GM21737 (cell line): Measurements from ENCODE around the gene SLC12A6.
A peak's percentile ranks its signal among the peaks of the same experiment; 100 is the strongest.
"Not testable (repeated sequence)": the region's sequence is repeated elsewhere in the genome, so short reads cannot be mapped to it uniquely, and the experiment has no call there.

Experiments used
- ATAC-seq: cut with Tn5 transposase; IDR thresholded peaks from one replicate; pipeline ENCODE4 v1.9.1; 2021; ENCODE audit warnings: mild to moderate bottlenecking, moderate library complexity; ENCODE audit not compliant: unreplicated experiment

SLC12A6 gene

DNA sequence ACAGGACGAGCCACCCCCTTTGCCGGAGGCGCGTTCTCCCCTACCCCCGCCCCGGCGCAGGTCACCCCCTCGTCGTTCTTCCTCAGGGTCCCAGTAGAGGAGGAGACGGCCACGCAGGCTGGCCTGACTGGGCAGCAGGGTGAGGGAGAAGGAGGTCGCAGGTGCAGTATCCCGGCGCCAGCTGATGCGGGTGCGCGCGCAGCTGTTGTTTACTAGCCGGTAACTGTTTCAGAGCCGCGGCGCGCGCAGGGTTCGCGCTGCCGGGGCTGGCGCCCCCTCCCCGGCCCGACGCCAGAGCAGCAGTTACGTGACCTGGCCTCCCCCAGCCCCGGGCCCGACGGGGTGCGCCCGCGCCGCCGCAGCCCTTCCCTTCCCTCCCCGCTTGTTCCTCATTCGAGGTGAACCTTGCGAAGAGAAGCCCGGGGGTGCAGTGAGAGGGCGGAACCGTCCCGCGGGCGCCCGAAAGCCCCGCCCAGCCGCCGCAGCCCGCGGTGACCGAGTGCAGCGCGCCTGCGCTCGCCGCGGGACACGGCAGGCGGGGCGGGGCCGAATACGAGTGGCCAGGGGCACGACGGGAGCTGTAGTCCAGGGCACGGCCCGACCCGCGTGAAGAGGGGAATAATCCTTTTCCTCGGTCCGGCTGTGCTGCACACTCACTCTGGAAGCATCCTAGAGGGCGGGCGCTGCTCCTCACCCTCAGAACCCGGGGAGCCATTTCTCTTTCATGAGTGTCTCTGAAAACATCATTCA lies at the start of gene SLC12A6:
TSS of gene SLC12A6 (minus strand) at position 225 of the 750 bp plus-strand sequence. CDS start 1,101 bp downstream, outside the sequence.
- ATAC-seq = peak; percentile 71

DNA sequence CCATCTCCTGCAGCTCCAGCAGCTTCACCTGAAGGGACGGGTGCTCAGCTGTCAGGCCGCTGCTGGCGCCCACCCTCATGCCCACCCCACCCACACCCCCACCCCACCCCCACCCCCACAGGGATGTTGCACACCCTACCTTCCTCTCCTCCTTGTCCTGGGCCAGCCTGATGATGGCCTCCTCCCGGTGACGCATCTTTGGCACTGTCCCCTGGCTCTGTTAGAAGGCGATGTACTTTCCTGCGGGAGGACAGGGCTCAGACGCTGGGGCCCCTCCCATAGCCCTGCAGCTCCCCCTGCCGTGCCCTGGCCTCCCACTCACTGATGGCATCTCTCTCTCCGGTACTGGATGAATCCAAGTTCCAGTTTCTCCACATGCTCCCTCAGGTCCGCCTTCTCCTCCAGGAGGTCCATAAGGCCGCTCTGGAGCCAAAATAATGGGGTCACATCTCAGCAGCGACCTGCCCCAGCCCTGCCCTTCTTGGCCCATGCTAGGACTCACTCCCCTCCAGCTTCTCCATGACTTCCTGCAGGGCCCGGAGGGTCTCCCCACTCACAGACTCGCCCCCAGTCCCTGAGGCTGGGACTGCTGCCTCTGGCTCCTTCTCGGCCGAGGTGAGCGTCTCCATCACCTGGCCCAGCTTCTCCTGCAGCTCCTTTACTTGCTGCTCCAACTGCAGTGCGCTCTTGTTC lies 44.4 kb upstream of the SLC12A6 start:
- ATAC-seq = not testable (repeated sequence)

DNA sequence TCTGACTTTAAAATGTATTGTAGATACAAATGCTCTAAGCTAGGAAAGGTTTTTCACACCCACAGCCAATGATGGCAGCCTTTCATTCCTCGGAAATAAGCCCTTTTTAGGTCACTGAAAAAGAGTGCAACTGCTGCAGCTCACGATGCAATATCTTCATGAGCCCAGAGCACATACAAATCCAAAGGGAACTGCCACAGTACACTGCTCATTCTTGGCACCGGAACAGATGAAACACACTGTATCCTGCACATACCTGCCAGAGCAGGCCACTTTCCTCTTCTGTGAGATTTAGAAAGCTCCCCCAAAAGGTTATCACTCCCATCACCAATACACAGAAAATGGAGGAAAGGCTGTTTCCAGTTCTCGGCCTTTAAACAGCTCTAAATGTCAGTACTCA lies 42.9 kb upstream of the SLC12A6 start:
- ATAC-seq = not testable (repeated sequence)

DNA sequence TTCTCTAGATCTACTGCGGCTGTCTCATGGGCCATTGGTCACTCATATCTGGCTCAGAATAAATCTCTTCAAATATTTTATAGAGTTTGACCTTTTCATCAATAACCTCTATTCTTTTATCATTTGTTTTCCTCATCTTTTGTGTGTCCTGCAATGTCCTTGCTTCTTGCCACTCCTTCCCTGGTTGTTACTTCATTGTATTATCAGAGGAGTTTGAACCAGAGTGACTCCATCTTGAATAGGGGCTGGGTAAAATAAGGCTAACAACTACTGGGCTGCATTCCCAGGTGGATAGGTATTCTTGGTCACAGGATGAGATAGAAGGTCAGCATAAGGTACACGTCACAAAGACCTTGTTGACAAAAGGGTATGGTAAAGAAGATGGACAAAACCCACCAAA lies 39.3 kb upstream of the SLC12A6 start:
- ATAC-seq = no peak

DNA sequence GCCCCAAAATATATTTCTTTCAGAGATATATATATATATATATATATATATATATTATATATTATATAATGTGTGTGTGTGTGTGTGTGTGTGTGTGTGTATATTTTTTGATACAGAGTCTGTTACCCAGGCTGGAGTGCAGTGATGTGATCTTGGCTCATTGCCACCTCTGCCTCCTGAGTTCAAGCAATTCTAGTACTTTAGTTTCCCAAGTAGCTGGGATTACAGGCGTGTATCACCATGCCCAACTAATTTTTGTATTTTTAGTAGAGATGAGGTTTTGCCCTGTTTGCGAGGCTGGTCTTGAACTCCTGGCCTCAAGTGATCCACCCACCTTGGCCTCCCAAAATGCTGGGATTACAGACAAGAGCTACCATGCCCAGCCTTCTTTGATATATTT lies 38.0 kb upstream of the SLC12A6 start:
- not testable (repeated sequence) for ATAC-seq

DNA sequence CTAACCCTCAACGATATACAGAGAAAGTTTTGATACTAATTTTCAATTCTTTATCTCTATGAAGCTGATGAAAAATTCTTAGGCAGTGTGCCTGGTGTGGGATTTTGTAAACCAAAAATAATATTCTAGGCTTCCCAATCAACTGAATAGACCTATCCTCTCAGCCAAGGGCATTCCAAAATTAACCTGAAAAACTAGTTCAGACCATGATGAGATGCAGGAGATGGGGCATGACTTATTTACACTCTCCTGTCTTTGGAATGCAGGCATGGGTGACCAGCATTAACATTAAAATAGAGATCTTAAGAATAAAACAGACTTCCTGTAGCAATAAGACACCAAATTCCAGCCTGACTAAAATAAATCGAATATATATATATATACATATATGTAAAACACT lies 37.2 kb upstream of the SLC12A6 start:
- ATAC-seq = no peak

DNA sequence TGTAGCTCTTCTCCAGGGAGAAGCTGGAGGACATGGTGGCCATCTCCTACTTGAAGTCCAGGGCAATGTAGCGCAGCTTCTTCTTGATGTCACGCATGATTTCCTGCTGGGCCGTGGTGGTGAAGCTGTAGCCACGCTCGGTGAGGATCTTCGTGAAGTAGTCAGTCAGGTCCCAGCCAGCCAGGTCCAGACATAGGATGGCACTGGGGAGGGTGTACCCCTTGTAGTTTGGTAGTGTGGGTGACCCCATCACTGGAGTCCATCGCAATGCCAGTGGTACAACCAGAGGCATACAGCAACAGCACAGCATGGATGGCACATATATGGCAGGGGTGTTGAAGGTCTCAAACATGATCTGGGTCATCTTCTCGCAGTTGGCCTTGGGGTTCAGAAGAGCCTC lies 36.4 kb upstream of the SLC12A6 start:
- no peak for ATAC-seq

DNA sequence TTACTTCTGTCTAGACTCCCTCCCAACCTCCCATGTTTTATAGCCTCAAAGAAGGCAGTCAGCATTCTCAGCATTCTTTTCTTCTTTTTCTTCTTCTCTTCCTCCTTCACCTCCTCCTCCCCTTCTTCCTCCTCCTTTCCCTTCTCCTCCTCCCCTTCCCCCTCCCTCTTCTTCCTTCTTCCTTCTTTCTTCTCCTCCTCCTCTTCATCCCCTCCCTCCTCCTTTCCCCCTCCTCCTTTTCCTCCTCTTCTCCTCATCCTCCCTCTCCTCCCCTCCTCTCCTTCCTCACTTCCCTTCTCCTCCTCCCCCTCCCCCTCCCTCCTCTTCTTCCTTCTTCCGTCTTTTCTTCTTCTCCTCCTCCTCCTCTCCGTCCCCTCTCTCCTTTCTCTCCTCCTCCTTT lies 33.1 kb upstream of the SLC12A6 start:
- no peak for ATAC-seq

DNA sequence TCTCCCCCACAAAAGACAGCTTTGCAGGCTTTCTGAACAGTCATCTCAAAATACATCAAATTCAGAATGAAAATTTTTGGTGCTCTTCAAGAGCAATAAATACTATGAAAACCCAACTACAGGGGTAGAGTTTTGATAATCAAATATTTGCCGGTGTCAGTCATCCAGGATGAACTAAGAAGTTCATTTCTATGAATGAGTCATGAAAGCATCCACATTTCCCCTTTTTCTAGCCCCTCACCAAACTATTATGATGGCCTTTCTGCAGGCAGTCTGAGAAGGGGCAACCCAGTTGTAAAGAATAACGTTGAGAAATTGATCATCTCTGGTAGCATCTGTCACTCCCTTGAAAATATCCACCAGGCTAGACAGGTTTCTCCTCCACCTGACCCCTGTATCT lies 32.5 kb upstream of the SLC12A6 start:
- ATAC-seq = no peak

DNA sequence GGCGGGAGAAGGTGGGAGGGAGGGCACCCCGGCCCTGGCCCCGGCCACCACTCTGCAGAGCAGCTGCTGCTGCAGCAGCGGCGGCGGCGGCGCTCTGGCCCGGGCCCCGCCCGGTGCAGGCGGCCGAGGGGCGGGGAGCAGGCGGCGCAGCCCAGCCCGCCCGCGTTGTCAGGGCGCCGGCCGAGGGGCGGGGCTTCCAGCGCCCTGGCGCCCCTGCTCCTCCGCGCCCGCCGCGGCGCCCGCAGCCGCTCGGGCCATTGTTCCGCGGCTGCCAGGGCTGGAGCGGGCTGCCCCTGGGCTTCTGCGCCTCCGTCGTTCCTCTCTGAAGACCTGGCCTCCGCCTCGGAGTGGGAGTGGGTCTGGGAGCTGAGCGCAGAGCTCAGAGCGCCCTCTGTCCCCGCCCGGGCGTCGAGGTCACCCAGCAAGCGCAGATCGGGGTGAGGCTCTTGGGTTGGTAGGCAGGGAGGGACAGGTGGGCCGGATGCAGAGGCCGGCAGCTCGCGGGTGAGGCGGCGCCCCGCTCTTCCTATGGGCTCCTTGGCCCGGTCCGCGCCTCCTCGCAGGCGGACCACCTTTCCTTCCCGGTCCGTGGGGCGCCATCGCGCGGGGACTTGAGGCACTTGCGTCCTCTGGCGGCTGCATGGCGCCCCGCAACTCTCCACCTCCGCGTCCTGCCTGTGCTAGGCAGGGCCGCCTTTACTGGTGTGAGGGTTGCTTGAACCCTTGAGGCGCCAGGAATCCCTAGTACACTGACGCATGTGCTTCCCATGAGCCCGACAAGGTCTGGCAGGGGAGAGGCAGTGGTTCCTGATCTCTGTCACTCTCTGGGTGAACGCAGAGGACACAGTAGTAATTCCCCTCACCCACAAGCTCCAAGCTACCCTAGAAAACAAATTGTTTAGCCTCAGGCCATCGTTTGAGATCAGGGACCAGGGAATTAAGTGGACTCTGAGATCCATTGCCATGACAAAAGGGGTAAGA lies 29.8 kb upstream of the SLC12A6 start, which contains the start of gene LPCAT4:
TSS of gene LPCAT4 (minus strand) at position 96 of the 981 bp plus-strand sequence. CDS start 96 bp downstream, outside the sequence.
- ATAC-seq = peak; percentile 76

DNA sequence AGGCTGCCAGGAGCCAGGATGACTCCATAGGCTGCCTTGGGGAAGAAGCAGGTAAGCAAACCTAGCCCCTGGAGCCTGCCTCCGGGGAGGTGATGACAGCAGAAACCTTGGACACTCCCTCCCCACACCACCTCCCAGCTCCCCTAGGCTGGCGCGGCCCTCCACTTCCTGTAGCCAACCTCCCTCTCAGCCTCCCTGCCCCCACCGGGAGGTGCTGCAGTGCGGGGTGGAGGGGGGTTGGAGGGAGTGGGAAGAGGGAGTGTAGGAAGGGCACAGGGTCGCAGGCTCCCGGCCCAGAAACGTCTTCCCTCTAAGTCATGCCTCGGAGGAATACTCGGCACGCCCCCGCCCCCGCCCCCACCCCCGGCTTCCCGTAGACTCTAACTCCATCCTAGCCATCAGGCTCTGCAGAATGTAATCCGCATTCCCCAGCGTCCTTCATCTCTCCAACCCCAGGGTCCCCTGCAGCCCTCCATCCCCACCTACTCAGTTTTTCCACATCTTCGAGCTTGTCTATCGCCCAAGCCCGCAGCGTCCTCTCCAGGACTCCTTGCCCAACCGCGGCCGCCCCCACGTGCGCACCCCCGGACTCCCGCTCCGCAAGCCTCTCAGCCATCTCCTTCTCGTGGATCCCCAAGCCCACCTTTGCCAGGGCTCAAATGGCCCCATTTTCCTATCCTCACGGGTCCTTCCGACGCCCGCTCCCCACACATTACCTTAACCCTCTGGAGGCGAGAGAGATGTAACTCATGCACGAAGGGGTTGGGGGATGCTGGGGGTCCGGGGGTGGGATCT lies 28.9 kb upstream of the SLC12A6 start:
- peak; percentile 5 for ATAC-seq

DNA sequence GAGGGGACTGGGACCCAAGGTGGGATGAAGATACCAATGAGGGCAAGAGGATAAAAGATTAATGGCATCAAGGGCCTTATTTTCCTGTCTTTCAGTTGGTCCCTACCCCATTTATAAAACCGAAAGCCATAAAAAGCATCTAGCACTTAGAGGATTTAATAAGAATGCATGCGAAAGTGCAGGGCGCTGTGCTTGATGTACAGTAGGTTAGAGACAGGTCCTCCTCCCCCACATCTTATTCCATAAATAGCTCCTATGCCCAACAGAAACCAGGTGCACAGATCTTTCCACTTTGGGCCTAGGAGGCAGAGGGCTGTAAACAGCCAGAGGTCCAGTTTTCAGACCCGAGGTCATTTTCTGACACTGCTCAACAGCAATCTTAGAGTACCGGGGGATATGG lies 28.3 kb upstream of the SLC12A6 start:
- no peak for ATAC-seq

DNA sequence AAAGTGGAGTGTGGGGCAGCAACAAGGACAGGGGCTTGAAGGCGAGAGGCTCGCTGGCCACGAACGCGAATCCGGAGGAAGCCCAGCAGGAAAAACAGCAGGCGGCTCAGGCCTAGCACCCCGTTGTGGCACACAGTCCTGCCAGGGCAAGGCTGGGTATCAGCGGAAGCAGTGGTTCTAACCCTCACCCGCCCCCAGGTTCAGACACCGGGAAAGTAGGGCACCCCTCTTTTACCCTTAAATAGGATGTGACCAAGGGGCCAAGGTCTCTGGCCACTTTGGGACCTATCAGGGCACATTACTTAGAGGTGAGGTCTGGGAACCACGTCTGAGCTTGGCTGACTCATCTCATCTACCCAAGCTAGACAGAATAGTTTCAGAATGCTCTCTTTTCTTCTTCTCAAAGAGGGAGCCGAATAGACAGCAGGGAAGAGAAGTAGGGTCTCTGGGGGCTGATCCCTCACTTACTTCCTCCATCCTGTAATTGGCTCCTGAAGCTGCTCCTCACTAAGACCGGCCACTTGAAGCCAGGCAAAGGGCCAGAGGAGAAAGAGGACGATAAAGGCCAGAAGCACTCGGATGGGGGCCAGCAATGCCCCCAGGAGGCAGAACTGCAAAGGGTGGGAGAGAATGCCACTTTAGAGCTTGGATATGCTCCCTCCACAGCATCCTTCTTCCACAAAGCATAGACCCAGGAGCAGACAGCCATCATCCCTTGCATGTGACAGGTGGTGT lies 27.7 kb upstream of the SLC12A6 start:
- ATAC-seq = no peak

DNA sequence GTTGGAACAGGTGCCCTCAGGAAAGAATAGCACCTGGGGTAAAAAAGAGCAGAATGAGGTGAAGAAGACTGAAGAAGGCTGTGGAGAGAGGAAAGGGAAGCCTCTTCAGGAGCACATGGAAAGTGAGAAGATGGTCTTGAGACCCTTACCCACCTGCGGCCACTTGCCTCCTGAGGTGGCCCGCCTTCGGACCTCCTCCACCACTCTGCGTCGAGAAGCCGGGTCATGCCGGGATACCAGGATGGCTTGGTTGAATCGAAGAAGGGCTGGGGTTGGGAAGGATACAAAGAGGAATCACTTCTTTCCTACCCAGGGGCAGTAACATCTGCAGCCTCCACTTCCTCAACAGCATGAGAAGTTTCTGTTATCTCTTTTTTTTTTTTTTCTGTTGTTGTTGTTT lies 26.5 kb upstream of the SLC12A6 start:
- ATAC-seq = no peak

DNA sequence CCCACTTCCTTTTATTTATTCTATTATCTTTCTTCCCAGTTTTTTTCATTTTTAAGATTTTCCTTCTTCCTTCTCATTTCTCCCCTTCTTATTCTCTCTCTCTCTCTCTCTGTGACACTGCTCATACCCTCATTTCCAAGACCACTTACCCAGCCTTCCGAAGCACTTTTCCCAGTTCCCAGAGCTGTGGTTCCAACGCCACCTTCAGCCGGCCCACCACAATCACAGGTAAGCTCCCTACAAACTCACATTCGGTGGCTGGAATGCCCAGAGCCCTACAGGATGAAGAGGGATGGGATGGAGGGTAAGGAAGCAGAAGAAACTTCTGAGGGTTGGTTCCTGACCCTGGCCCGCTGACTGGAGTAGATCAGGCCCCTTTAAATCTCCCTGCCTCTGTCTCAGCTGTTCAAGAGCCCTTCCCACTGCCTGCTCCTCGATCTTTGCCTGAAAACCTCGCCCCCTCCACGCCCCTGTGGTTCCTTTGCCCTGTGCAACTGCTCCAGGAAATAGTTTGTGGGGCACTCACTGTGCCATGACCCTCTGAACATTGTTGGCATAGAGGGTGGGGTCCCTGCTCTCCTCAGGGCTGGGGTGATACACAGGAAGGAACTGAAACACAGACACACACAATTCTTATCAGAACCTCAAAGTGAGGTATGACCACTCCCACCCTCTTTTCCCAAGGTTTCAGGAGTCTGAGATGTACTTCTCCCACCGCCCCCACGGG lies 24.6 kb upstream of the SLC12A6 start:
- ATAC-seq = no peak

DNA sequence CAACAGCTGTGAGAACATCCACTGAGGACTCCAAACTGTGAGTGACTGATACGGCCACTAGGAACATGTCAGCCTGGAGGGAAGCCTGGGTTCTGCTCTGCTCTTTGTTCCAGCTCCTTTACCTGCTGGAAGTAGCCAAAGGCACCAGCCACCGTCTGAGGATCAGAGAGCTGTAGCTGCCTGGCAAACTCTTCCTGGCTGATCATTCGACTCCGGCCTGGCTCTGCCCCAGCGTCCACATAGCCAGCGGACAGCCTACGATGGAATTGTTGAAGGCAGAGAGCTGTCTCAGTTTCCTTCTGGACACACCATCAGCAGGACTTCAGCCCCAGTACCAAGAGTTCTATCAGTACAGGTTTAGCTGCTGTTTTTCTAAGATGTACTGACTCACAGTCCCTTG lies 23.7 kb upstream of the SLC12A6 start:
- ATAC-seq = no peak

DNA sequence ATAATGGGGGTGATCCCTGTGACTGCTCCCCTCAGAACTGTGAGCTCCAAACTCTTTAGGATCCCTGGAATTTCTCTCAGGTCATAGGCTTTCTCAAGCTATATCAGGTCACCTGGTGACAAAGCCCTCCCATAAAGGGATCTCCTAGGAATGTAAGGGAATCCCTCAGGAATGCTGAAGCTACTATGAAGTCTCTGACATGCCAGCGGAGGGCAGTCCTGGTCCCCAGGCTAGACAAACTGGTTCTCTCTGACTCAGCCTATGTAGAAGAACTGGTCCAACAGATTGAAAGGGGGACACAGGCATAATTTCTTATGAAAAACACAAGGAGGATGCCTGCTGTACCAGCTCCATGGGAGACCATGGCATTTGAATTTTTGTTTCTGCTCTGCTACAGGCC lies 22.7 kb upstream of the SLC12A6 start:
- ATAC-seq = no peak

DNA sequence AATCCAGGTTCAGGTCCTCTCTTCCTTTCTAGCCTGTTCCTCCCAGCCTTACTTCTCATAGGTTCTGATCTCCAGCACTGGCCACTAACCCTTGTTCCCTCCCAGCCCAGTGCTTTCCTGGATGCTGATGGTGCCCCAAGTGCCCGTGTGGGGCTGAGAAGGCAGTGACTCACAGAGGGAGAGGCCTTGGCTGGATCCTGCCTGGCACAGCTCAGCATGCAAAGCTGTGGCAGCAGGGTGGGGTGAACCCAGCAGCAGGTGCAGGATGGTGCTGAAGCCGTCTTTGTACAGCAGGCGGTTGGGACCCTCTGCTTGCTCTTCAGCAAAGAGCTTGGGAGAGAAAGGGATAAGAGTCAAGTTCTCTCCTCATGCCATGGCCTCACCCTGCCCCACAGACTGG lies 21.8 kb upstream of the SLC12A6 start:
- no peak for ATAC-seq

DNA sequence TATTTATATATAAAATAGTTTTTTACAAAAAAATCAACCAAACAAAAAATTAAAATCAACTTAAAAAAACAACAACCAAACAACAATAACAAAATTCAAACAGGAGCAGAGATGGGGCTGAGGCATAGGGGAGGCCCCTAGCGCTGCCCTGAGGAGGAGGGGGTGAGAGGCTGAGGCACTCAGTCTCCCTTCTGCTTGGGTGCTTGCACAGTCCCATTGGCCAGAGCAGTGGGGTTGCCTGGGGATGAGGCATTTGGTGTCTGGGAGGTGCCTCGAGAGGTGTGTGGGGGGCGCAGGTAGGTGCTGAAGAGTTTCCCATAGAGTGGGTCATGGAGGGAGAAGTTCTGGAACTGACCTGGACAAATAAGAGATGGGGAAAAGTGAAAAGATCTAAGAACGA lies 21.4 kb upstream of the SLC12A6 start:
- no peak for ATAC-seq
